ENCODE results near the gene NFATC4. TPM values are rescaled to one million over a fixed set of nuclear protein-coding genes. Genes with fewer than 3 reads are reported as not detected.
"Not testable (repeated sequence)": the region's sequence is repeated elsewhere in the genome, so short reads cannot be mapped to it uniquely, and the experiment has no call there.

NFATC4 gene
- total RNA-seq, 1 donor from 2014 or later = 130 TPM

DNA sequence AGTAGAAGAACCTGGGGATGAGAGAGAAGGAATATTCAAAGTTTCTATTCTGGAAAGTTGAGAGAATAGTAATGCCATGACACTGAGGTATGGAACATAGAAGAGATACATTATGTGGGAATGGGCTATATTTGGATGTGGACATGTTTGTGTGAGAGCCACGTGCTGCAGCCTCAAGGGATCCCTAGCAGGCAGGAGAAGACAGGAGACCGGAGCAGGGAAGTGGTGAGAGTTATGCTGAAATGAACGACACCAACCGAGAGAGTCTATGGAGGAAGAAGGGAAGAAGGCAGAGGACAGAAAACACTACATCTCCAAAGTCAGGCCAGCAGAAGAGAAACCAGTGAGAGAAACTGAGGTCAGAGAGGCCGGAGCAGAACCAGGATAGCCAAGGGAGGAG, 18.2 kb upstream of the NFATC4 start:
- Mint-ChIP-seq H3K27ac (no peak overlapping the region), H3K27me3 (peaks cover 83% of the 10 kb centered on the region), H3K36me3 (no peaks in the 10 kb centered on the region), H3K4me1 (ENCODE audit: unreplicated experiment) (peaks cover 6% of the 10 kb centered on the region), H3K4me3 (no peak overlapping the region), H3K9me3 (no peaks in the 10 kb centered on the region)
- TF ChIP-seq, protein P1, sequence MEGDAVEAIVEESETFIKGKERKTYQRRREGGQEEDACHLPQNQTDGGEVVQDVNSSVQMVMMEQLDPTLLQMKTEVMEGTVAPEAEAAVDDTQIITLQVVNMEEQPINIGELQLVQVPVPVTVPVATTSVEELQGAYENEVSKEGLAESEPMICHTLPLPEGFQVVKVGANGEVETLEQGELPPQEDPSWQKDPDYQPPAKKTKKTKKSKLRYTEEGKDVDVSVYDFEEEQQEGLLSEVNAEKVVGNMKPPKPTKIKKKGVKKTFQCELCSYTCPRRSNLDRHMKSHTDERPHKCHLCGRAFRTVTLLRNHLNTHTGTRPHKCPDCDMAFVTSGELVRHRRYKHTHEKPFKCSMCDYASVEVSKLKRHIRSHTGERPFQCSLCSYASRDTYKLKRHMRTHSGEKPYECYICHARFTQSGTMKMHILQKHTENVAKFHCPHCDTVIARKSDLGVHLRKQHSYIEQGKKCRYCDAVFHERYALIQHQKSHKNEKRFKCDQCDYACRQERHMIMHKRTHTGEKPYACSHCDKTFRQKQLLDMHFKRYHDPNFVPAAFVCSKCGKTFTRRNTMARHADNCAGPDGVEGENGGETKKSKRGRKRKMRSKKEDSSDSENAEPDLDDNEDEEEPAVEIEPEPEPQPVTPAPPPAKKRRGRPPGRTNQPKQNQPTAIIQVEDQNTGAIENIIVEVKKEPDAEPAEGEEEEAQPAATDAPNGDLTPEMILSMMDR (conservative IDR thresholded peaks at IDR 0.05) = no peak
- DNase-seq (ENCODE audit: extremely low spot score, unreplicated experiment) = no peak

DNA sequence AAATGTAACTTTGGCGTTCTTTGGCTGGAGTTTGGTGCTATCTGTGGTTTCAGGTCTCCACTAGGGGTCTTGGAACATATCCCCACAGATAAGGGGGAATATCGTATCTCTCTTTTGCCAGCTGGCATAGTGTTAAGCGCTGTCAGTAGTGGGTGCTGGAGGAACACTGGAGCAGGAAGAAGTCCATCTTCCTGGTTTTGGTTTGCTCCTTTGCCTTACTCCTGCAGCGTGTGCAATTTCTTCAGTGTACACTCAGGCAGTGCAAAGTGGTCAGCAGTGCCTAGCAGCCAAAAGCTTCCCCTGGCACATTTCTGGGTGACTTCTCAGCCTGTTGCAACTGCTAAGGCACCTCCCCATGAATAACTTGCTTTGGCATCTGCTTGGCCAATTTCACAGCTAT, 16.5 kb upstream of the NFATC4 start:
- Mint-ChIP-seq H3K27ac (no peak overlapping the region), H3K27me3 (peaks cover 69% of the 10 kb centered on the region)
- DNase-seq (ENCODE audit: extremely low spot score, unreplicated experiment) = no peak

DNA sequence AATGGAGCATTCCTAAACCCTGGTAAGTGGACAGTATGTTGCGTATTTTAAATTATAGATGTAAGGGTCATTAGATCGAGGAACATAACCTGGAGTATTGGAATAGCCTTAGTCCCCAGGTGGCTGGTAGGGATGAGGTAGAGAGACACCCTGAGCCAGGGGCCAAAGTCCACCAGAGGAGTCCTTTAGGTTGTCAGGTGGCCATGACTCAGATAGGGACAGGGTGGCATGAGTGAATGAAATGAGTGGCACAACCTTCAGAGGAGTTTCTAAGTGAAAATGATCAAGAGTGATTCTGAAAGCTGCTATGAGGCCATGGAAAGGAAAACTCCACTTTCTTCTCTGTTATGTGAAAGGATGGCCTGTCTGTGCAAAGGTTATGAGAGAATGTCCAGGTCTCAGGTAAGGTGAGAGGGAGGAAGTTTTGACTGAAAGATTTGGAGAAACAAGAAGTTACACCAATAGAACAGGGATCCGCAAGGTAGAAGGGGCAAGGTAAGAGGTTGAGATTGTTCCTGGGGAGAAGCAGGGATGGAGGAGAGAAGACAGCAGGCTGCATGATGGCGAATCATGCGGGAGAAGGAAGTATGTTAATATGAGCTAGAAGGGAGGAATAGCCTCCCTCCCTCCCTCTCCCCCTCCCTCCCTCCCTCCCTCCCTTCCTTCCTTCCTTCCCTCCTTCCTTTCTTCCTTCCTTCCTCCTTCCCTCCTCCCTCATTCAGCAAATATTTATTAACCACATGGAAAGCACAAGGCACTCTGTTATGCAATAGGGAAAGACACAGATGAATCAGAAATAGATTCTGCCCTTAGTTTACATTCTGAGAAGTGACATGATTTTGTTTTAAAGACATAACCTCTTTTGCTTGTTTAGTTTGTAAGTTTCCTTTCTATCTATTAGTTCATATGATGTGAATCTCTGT, 14.2 kb upstream of the NFATC4 start:
- Mint-ChIP-seq H3K4me1 (ENCODE audit: unreplicated experiment) (peaks cover 6% of the 10 kb centered on the region), H3K27me3 (peaks cover 62% of the 10 kb centered on the region), H3K4me3 (no peak overlapping the region), H3K27ac (no peak overlapping the region), H3K36me3 (no peaks in the 10 kb centered on the region), H3K9me3 (no peaks in the 10 kb centered on the region)
- TF ChIP-seq, protein P1 (conservative IDR thresholded peaks at IDR 0.05) = no peak
- DNase-seq (ENCODE audit: extremely low spot score, unreplicated experiment) = no peak

More for the DNA sequence above, 16.5 kb upstream of the NFATC4 start:
- Mint-ChIP-seq H3K4me3 (no peak overlapping the region), H3K36me3 (no peaks in the 10 kb centered on the region), H3K9me3 (no peaks in the 10 kb centered on the region), H3K4me1 (ENCODE audit: unreplicated experiment) (peaks cover 6% of the 10 kb centered on the region)
- TF ChIP-seq, protein P1 (conservative IDR thresholded peaks at IDR 0.05) = no peak

DNA sequence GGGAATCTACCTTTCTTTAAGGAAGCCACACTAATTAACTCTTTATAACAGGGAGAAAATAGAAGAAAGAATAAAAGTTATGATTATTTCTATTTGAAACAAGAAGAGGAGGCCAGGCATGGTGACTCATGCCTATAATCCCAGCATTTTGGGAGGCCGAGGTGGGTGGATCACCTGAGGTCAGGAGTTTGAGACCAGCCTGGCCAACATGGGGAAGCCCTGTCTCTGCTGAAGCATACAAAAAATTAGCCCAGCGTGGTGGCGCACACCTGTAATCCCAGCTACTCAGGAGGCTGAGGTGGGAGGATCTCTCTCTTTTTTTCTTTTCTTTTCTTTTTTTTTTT, 13.5 kb upstream of the NFATC4 start:
- H3K36me3 Mint-ChIP-seq; DNase-seq (ENCODE audit: extremely low spot score, unreplicated experiment); H3K9me3 Mint-ChIP-seq; H3K4me1 Mint-ChIP-seq (ENCODE audit: unreplicated experiment); H3K4me3 Mint-ChIP-seq; H3K27ac Mint-ChIP-seq: not testable (repeated sequence)
- H3K27me3 Mint-ChIP-seq = peaks cover 56% of the 10 kb centered on the region

DNA sequence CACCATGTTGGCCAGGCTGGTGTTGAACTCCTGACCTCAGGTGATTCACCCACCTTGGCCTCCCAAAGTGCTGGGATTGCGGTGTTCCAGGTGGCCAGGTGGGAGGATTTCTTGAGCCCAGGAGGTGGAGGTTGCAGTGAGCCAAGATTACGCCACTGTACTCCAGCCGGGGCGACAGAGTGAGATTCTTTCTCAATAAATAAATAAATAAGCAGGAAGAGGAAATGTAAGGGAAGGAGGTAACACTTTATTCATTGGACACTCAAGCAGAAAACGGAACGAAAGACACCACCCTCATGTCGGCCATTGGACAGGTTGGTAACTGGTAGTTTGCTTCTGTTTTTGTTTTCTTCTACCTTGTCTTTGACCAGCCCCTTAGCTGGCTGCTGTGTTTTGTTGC, 13.0 kb upstream of the NFATC4 start:
- Mint-ChIP-seq H3K4me1 (ENCODE audit: unreplicated experiment) (peaks cover 6% of the 10 kb centered on the region), H3K9me3 (no peaks in the 10 kb centered on the region), H3K27ac (no peak overlapping the region), H3K36me3 (no peaks in the 10 kb centered on the region), H3K27me3 (peaks cover 54% of the 10 kb centered on the region), H3K4me3 (no peak overlapping the region)
- no peak for DNase-seq (ENCODE audit: extremely low spot score, unreplicated experiment)
- TF ChIP-seq, protein P1 (conservative IDR thresholded peaks at IDR 0.05) = no peak

DNA sequence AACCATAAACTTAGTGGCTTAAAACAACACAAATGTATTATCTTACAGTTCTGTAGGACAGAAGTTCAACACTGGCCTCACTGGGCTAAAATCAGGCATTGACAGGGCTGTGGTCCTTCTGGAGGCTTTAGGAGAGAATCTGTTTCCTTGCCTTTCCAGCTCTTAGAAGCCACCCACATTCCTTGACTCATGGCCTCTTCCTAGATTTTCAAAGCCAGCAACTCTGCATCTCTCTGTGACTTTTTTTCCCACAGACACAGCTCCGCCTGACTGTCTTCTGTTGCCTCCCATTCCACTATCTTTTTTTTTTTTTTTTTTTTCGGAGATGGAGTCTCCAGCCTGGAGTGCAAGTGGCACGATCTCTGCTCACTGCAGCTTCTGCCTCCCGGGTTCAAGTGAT, 11.8 kb upstream of the NFATC4 start:
- H3K27ac Mint-ChIP-seq = no peak overlapping the region
- no peaks in the 10 kb centered on the region for H3K36me3 Mint-ChIP-seq
- TF ChIP-seq, protein P1 (conservative IDR thresholded peaks at IDR 0.05) = no peak
- peaks cover 45% of the 10 kb centered on the region for H3K27me3 Mint-ChIP-seq
- no peak overlapping the region for H3K4me3 Mint-ChIP-seq
- no peak for DNase-seq (ENCODE audit: extremely low spot score, unreplicated experiment)
- no peaks in the 10 kb centered on the region for H3K9me3 Mint-ChIP-seq
- H3K4me1 Mint-ChIP-seq (ENCODE audit: unreplicated experiment) = peaks cover 6% of the 10 kb centered on the region

Measured in type B pancreatic cell (in vitro differentiated cells).